ENCODE results near the gene C15orf40.

DNA sequence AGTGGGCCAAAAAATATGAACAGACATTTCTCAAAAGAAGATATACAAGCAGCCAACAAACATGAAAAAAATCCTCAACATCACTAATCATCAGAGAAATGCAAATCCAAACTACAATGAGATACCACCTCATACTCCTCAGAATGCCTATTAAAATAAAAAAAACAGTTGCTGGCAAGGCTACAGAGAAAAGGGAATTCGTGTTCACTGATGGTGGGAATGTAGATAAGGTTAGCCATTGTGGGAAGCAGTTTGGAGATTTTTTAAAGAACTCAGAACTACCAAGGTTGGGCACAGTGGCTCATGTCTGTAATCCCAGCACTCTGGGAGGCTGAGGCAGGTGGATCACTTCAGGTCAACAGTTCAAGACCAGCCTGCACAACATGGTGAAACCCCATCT lies 27.8 kb upstream of the C15orf40 start:
- TF ChIP-seq POLR2A (IDR thresholded peaks at IDR 0.05; ENCODE audit: low read length) (no peak), GATA1 (IDR thresholded peaks at IDR 0.05; ENCODE audit: low read depth, low read length) (no peak)
